HEK293 (cell line): ENCODE results near the gene DUT.
A peak's percentile ranks its signal among the peaks of the same experiment; 100 is the strongest.

Source experiments
- PRDM1 ChIP-seq: fragments of 450-650 bp; formaldehyde crosslinking; IDR thresholded peaks from 2 replicates; pipeline ENCODE4; 2016; ENCODE audit warnings: missing biosample characterization, missing genetic modification characterization
- SALL2 ChIP-seq: fragments of 450-650 bp; formaldehyde crosslinking; IDR thresholded peaks from 2 replicates; pipeline ENCODE4 v1.5.0; 2017; ENCODE audit warnings: missing biosample characterization, mild to moderate bottlenecking, missing genetic modification characterization, borderline replicate concordance
- WT1 ChIP-seq: fragments of 450-650 bp; formaldehyde crosslinking; IDR thresholded peaks from 2 replicates; pipeline ENCODE4 v1.5.1; 2016; ENCODE audit warnings: missing biosample characterization, missing genetic modification characterization
- ZBTB1 ChIP-seq: fragments of 450-650 bp; formaldehyde crosslinking; IDR thresholded peaks from 2 replicates; pipeline ENCODE4 v1.5.1; 2016; ENCODE audit warnings: missing biosample characterization, missing genetic modification characterization
- ZFP37 ChIP-seq: fragments of 450-650 bp; formaldehyde crosslinking; IDR thresholded peaks from 2 replicates; pipeline ENCODE4 v1.5.1; 2016; ENCODE audit warnings: missing biosample characterization, missing genetic modification characterization
- ZFP41 ChIP-seq: fragments of 450-650 bp; formaldehyde crosslinking; IDR thresholded peaks from 2 replicates; pipeline ENCODE4 v1.5.1; 2016; ENCODE audit warnings: missing biosample characterization, missing genetic modification characterization, borderline replicate concordance
- ZNF133 ChIP-seq: fragments of 450-650 bp; formaldehyde crosslinking; IDR thresholded peaks from 2 replicates; pipeline ENCODE4 v1.5.1; 2016; ENCODE audit warnings: missing biosample characterization, missing genetic modification characterization
- ZNF184 ChIP-seq: fragments of 450-650 bp; IDR thresholded peaks from 2 replicates; pipeline ENCODE4 v1.5.1; 2018; ENCODE audit warnings: missing biosample characterization, mild to moderate bottlenecking, missing genetic modification characterization
- ZNF324 ChIP-seq: fragments of 450-650 bp; formaldehyde crosslinking; IDR thresholded peaks from 2 replicates; pipeline ENCODE4 v1.5.1; 2016; ENCODE audit warnings: missing biosample characterization, missing genetic modification characterization
- ZNF416 ChIP-seq: fragments of 450-650 bp; formaldehyde crosslinking; IDR thresholded peaks from 2 replicates; pipeline ENCODE4 v1.5.1; 2016; ENCODE audit warnings: missing biosample characterization, missing genetic modification characterization
- ZNF585B ChIP-seq: fragments of 450-650 bp; formaldehyde crosslinking; IDR thresholded peaks from 2 replicates; pipeline ENCODE4 v1.5.1; 2016; ENCODE audit warnings: missing biosample characterization, missing genetic modification characterization
- ZNF621 ChIP-seq: fragments of 450-650 bp; formaldehyde crosslinking; IDR thresholded peaks from 2 replicates; pipeline ENCODE4 v1.5.1; 2017; ENCODE audit warnings: missing biosample characterization, missing genetic modification characterization
- ZNF629 ChIP-seq: fragments of 450-650 bp; formaldehyde crosslinking; IDR thresholded peaks from 2 replicates; pipeline ENCODE4 v1.5.1; 2017; ENCODE audit warnings: missing biosample characterization, missing genetic modification characterization
- ZNF654 ChIP-seq: fragments of 450-650 bp; formaldehyde crosslinking; IDR thresholded peaks from 2 replicates; pipeline ENCODE4 v1.5.1; 2016; ENCODE audit warnings: low read depth, missing biosample characterization, missing genetic modification characterization
- ZNF664 ChIP-seq: fragments of 450-650 bp; formaldehyde crosslinking; IDR thresholded peaks from 2 replicates; pipeline ENCODE4 v1.5.1; 2016; ENCODE audit warnings: missing biosample characterization, missing genetic modification characterization
- ZNF701 ChIP-seq: fragments of 450-650 bp; formaldehyde crosslinking; IDR thresholded peaks from 2 replicates; pipeline ENCODE4 v1.5.1; 2016; ENCODE audit warnings: missing biosample characterization, missing genetic modification characterization
- ZNF707 ChIP-seq: fragments of 450-650 bp; formaldehyde crosslinking; IDR thresholded peaks from 2 replicates; pipeline ENCODE4 v1.5.1; 2016; ENCODE audit warnings: missing biosample characterization, missing genetic modification characterization
- ZSCAN23 ChIP-seq: fragments of 450-650 bp; formaldehyde crosslinking; IDR thresholded peaks from 2 replicates; pipeline ENCODE4 v1.5.1; 2016; ENCODE audit warnings: missing biosample characterization, missing genetic modification characterization
- TF ChIP-seq, protein P1 (sequence below): fragments of 450-650 bp; formaldehyde crosslinking; IDR thresholded peaks from 2 replicates; pipeline ENCODE4 v1.5.1; 2016; ENCODE audit warnings: missing biosample characterization, missing genetic modification characterization
- TF ChIP-seq, protein P2 (sequence below): fragments of 450-650 bp; formaldehyde crosslinking; IDR thresholded peaks from 2 replicates; pipeline ENCODE4 v1.5.1; 2017; ENCODE audit warnings: missing biosample characterization, missing genetic modification characterization
- TF ChIP-seq, protein P3 (sequence below): fragments of 450-650 bp; formaldehyde crosslinking; IDR thresholded peaks from 2 replicates; pipeline ENCODE4 v1.5.1; 2016; ENCODE audit warnings: missing biosample characterization, missing genetic modification characterization
- TF ChIP-seq, protein P4 (sequence below): sonication (generic); formaldehyde crosslinking; IDR thresholded peaks from 2 replicates; pipeline ENCODE4 v1.8.1; 2022; ENCODE audit warnings: mild to moderate bottlenecking, moderate library complexity, missing genetic modification reagents
- TF ChIP-seq, protein P5 (sequence below): fragments of 450-650 bp; formaldehyde crosslinking; conservative IDR thresholded peaks from 2 replicates; pipeline ENCODE4 v1.5.1; 2016; ENCODE audit warnings: low read depth, missing biosample characterization, missing genetic modification characterization
- TF ChIP-seq, protein P6 (sequence below): fragments of 450-650 bp; formaldehyde crosslinking; IDR thresholded peaks from 2 replicates; pipeline ENCODE4 v1.5.1; 2016; ENCODE audit warnings: missing biosample characterization, missing genetic modification characterization
- TF ChIP-seq, protein P7 (sequence below): fragments of 450-650 bp; formaldehyde crosslinking; IDR thresholded peaks from 2 replicates; pipeline ENCODE4 v1.5.1; 2016; ENCODE audit warnings: missing biosample characterization, missing genetic modification characterization

DUT gene

DNA sequence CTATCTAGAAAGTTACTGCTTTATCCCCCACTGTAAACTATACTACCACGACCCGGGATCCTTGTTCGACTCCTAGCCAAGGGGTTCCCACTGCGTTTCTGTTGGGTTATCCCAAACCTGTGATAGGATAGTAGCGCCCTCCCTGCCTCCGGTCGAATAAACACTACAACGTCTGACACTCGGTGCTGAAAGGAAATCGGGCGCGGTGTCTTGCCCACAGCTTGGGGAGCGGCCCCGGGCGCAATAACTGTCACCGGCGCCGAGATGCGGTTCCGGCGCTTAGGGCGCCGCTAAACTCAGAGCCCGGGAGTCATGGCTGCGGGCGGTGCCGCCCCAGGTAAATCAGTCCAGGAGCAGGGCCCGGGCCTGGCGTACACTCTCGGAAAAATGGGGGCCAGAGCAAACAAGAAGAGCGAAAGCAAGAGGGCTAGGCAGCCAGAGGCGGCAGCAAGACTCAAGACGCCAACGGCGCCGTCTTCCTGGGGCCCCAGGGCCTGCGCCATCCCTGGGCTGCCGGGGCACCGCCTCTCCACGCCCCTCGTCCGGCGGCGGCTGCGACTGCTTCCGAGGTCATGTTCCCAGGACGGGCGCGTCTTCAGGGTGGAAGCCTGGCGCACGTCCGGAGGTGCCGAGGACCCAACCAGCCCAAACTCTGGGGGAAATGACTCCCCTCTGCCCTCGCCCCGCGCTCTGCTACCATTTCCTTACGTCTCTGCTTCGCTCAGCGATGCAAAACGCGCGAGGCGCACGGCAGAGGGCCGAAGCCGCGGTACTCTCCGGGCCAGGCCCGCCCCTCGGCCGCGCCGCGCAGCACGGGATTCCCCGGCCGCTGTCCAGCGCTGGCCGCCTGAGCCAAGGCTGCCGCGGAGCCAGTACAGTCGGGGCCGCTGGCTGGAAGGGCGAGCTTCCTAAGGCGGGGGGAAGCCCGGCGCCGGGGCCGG lies at the start of gene DUT (continued):
- TF ChIP-seq, protein P1, sequence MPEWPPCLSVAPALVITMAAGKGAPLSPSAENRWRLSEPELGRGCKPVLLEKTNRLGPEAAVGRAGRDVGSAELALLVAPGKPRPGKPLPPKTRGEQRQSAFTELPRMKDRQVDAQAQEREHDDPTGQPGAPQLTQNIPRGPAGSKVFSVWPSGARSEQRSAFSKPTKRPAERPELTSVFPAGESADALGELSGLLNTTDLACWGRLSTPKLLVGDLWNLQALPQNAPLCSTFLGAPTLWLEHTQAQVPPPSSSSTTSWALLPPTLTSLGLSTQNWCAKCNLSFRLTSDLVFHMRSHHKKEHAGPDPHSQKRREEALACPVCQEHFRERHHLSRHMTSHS (tag by site-specific recombination), result no peak
- no peak for TF ChIP-seq ZNF416
- TF ChIP-seq, protein P2, sequence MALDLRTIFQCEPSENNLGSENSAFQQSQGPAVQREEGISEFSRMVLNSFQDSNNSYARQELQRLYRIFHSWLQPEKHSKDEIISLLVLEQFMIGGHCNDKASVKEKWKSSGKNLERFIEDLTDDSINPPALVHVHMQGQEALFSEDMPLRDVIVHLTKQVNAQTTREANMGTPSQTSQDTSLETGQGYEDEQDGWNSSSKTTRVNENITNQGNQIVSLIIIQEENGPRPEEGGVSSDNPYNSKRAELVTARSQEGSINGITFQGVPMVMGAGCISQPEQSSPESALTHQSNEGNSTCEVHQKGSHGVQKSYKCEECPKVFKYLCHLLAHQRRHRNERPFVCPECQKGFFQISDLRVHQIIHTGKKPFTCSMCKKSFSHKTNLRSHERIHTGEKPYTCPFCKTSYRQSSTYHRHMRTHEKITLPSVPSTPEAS (tag by site-specific recombination), result no peak
- no peak for TF ChIP-seq ZNF621 (tag by site-specific recombination)
- TF ChIP-seq PRDM1, result no peak
- TF ChIP-seq ZBTB1 (tag by site-specific recombination), result no peak
- TF ChIP-seq ZFP41 (tag by site-specific recombination), result no peak
- no peak for TF ChIP-seq ZNF184 (tag by site-specific recombination)
- no peak for TF ChIP-seq ZNF664 (tag by site-specific recombination)
- TF ChIP-seq, protein P3, sequence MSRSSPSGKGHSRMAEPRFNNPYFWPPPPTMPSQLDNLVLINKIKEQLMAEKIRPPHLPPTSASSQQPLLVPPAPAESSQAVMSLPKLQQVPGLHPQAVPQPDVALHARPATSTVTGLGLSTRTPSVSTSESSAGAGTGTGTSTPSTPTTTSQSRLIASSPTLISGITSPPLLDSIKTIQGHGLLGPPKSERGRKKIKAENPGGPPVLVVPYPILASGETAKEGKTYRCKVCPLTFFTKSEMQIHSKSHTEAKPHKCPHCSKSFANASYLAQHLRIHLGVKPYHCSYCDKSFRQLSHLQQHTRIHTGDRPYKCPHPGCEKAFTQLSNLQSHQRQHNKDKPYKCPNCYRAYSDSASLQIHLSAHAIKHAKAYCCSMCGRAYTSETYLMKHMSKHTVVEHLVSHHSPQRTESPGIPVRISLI (tag by site-specific recombination), result no peak
- TF ChIP-seq ZNF707 (tag by site-specific recombination), result no peak
- TF ChIP-seq ZNF629, result 0 out of 2 replicates have a peak, but pooled peaks have one; percentile 36
- no peak for TF ChIP-seq ZFP37 (tag by site-specific recombination)
- TF ChIP-seq ZNF133 (tag by site-specific recombination), result no peak
- TF ChIP-seq ZSCAN23 (tag by site-specific recombination), result no peak
- TF ChIP-seq ZNF701, result no peak
- TF ChIP-seq ZNF324 (tag by site-specific recombination), result no peak
- no peak for TF ChIP-seq ZNF654 (tag by site-specific recombination)
- TF ChIP-seq WT1, result no peak
- TF ChIP-seq, protein P4, sequence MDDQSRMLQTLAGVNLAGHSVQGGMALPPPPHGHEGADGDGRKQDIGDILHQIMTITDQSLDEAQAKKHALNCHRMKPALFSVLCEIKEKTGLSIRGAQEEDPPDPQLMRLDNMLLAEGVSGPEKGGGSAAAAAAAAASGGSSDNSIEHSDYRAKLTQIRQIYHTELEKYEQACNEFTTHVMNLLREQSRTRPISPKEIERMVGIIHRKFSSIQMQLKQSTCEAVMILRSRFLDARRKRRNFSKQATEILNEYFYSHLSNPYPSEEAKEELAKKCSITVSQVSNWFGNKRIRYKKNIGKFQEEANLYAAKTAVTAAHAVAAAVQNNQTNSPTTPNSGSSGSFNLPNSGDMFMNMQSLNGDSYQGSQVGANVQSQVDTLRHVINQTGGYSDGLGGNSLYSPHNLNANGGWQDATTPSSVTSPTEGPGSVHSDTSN (CRISPR knock-in tag), result peak; percentile 27; the same call in 1 of the 2 replicates
- TF ChIP-seq, protein P5, sequence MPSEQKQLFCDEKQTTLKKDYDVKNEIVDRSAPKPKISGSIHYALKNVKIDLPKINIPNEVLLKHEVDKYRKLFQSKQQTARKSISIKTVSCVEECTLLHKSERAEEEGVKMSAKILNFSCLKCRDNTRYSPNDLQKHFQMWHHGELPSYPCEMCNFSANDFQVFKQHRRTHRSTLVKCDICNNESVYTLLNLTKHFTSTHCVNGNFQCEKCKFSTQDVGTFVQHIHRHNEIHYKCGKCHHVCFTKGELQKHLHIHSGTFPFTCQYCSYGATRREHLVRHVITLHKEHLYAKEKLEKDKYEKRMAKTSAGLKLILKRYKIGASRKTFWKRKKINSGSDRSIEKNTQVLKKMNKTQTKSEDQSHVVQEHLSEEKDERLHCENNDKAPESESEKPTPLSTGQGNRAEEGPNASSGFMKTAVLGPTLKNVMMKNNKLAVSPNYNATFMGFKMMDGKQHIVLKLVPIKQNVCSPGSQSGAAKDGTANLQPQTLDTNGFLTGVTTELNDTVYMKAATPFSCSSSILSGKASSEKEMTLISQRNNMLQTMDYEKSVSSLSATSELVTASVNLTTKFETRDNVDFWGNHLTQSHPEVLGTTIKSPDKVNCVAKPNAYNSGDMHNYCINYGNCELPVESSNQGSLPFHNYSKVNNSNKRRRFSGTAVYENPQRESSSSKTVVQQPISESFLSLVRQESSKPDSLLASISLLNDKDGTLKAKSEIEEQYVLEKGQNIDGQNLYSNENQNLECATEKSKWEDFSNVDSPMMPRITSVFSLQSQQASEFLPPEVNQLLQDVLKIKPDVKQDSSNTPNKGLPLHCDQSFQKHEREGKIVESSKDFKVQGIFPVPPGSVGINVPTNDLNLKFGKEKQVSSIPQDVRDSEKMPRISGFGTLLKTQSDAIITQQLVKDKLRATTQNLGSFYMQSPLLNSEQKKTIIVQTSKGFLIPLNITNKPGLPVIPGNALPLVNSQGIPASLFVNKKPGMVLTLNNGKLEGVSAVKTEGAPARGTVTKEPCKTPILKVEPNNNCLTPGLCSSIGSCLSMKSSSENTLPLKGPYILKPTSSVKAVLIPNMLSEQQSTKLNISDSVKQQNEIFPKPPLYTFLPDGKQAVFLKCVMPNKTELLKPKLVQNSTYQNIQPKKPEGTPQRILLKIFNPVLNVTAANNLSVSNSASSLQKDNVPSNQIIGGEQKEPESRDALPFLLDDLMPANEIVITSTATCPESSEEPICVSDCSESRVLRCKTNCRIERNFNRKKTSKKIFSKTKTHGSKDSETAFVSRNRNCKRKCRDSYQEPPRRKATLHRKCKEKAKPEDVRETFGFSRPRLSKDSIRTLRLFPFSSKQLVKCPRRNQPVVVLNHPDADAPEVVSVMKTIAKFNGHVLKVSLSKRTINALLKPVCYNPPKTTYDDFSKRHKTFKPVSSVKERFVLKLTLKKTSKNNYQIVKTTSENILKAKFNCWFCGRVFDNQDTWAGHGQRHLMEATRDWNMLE (tag by site-specific recombination), result peak; percentile 31
- no peak for TF ChIP-seq ZNF585B
- TF ChIP-seq, protein P6, sequence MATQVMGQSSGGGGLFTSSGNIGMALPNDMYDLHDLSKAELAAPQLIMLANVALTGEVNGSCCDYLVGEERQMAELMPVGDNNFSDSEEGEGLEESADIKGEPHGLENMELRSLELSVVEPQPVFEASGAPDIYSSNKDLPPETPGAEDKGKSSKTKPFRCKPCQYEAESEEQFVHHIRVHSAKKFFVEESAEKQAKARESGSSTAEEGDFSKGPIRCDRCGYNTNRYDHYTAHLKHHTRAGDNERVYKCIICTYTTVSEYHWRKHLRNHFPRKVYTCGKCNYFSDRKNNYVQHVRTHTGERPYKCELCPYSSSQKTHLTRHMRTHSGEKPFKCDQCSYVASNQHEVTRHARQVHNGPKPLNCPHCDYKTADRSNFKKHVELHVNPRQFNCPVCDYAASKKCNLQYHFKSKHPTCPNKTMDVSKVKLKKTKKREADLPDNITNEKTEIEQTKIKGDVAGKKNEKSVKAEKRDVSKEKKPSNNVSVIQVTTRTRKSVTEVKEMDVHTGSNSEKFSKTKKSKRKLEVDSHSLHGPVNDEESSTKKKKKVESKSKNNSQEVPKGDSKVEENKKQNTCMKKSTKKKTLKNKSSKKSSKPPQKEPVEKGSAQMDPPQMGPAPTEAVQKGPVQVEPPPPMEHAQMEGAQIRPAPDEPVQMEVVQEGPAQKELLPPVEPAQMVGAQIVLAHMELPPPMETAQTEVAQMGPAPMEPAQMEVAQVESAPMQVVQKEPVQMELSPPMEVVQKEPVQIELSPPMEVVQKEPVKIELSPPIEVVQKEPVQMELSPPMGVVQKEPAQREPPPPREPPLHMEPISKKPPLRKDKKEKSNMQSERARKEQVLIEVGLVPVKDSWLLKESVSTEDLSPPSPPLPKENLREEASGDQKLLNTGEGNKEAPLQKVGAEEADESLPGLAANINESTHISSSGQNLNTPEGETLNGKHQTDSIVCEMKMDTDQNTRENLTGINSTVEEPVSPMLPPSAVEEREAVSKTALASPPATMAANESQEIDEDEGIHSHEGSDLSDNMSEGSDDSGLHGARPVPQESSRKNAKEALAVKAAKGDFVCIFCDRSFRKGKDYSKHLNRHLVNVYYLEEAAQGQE (tag by site-specific recombination), result peak; percentile 91
- TF ChIP-seq, protein P7, sequence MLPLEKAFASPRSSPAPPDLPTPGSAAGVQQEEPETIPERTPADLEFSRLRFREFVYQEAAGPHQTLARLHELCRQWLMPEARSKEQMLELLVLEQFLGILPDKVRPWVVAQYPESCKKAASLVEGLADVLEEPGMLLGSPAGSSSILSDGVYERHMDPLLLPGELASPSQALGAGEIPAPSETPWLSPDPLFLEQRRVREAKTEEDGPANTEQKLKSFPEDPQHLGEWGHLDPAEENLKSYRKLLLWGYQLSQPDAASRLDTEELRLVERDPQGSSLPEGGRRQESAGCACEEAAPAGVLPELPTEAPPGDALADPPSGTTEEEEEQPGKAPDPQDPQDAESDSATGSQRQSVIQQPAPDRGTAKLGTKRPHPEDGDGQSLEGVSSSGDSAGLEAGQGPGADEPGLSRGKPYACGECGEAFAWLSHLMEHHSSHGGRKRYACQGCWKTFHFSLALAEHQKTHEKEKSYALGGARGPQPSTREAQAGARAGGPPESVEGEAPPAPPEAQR (tag by site-specific recombination), result no peak
- no peak for TF ChIP-seq SALL2 (tag by site-specific recombination)
